BLaER1 treated with 17β-estradiol and CSF1 and Interleukin-3, amounts not matched to agents 10 nM and 100 nM (cell line): ENCODE data around the gene PSTPIP2.

Experiments
- H3K27ac ChIP-seq, 11 experiments: shearing (Covaris generic); formaldehyde crosslinking; 2 replicates each; pipeline ENCODE4 v1.8.1; 2022
- H3K27me3 ChIP-seq, 11 experiments: shearing (Covaris generic); formaldehyde crosslinking; 2 replicates each; pipeline ENCODE4 v1.8.1; 2022
- H3K36me3 ChIP-seq, 11 experiments: shearing (Covaris generic); formaldehyde crosslinking; 2 replicates each; pipeline ENCODE4 v1.8.1; 2022
- H3K4me1 ChIP-seq, 10 experiments: shearing (Covaris generic); formaldehyde crosslinking; 2 replicates each; pipeline ENCODE4 v1.8.1; 2022
- H3K4me2 ChIP-seq, 11 experiments: shearing (Covaris generic); formaldehyde crosslinking; 2 replicates each; pipeline ENCODE4 v1.8.1; 2022
- H3K4me3 ChIP-seq, 10 experiments: shearing (Covaris generic); formaldehyde crosslinking; 2 replicates each; pipeline ENCODE4 v1.8.1; 2022
- H3K9ac ChIP-seq, 11 experiments: shearing (Covaris generic); formaldehyde crosslinking; 2 replicates each; pipeline ENCODE4 v1.8.1; 2022
- H3K9me3 ChIP-seq, 11 experiments: shearing (Covaris generic); formaldehyde crosslinking; replicated peaks in 1 of 11; 2 replicates each; pipeline ENCODE4 v1.8.1; 2022
- H4K20me1 ChIP-seq, 11 experiments: shearing (Covaris generic); formaldehyde crosslinking; 2 replicates each; pipeline ENCODE4 v1.8.1; 2022
- Cebpa-rat ChIP-seq, 11 experiments: shearing (Covaris generic); IDR thresholded peaks; 2 replicates each; pipeline ENCODE4 v1.8.1; 2022

The PSTPIP2 gene

GRCh38 chr18:45957100-45957499 lies 115.0 kb downstream of the PSTPIP2 start:
- H3K9me3 ChIP-seq, result no peaks in the 10 kb centered on the region
- TF ChIP-seq Cebpa-rat (IDR thresholded peaks at IDR 0.05), result no peak
- no peak overlapping the region for H3K4me2 ChIP-seq
- peaks cover 35 to 59% (median 50%) of the 10 kb centered on the region in 11 experiments for H3K36me3 ChIP-seq
- no peak overlapping the region for H3K9ac ChIP-seq
- H3K4me3 ChIP-seq, result no peak overlapping the region
- H3K27me3 ChIP-seq, result no peaks in the 10 kb centered on the region
- H3K4me1 ChIP-seq, result peaks cover 2 to 8% (median 3%) of the 10 kb centered on the region in 10 experiments
- H3K27ac ChIP-seq, result no peak overlapping the region
- peaks cover 0 to 71% (median 22%) of the 10 kb centered on the region in 11 experiments; a peak in 12 of 22 replicates for H4K20me1 ChIP-seq

- Histone ChIP-seq H3K4me3 (no peak overlapping the region), H3K27ac (no peak overlapping the region), H3K4me1 (0 out of 20 replicates have a peak, but pooled peaks cover 0 to 4% (median 0%) of the 10 kb centered on the region in 10 experiments), H3K4me2 (no peak overlapping the region), H3K9ac (no peak overlapping the region), H3K36me3 (peaks cover 61 to 79% (median 67%) of the 10 kb centered on the region in 11 experiments), H3K9me3 (no peaks in the 10 kb centered on the region), H3K27me3 (no peaks in the 10 kb centered on the region), H4K20me1 (peaks cover 0 to 48% (median 12%) of the 10 kb centered on the region in 11 experiments; a peak in 9 of 22 replicates)
- TF ChIP-seq Cebpa-rat (IDR thresholded peaks at IDR 0.05), result no peak
Observed at GRCh38 chr18:45954070-45954934, 117.8 kb downstream of the PSTPIP2 start.

GRCh38 chr18:45951016-45951714 lies 120.9 kb downstream of the PSTPIP2 start:
- Histone ChIP-seq H3K27me3 (no peaks in the 10 kb centered on the region), H3K9me3 (no peaks in the 10 kb centered on the region), H3K9ac (no peak overlapping the region), H3K4me3 (no peak overlapping the region), H3K27ac (no peak overlapping the region), H4K20me1 (peaks cover 0 to 16% (median 0%) of the 10 kb centered on the region in 11 experiments; a peak in 2 of 22 replicates), H3K4me1 (0 out of 20 replicates have a peak, but pooled peaks cover 0 to 4% (median 0%) of the 10 kb centered on the region in 10 experiments), H3K4me2 (no peak overlapping the region), H3K36me3 (peaks cover 88 to 100% (median 98%) of the 10 kb centered on the region in 11 experiments)
- no peak for TF ChIP-seq Cebpa-rat (IDR thresholded peaks at IDR 0.05)

- Histone ChIP-seq H3K36me3 (peaks cover 99 to 100% (median 100%) of the 10 kb centered on the region in 11 experiments), H3K9ac (no peak overlapping the region), H4K20me1 (no peaks in the 10 kb centered on the region), H3K27ac (no peak overlapping the region), H3K9me3 (no peaks in the 10 kb centered on the region), H3K4me3 (no peak overlapping the region), H3K27me3 (no peaks in the 10 kb centered on the region), H3K4me1 (no peaks in the 10 kb centered on the region), H3K4me2 (no peak overlapping the region)
- TF ChIP-seq Cebpa-rat (IDR thresholded peaks at IDR 0.05), result no peak
Observed at GRCh38 chr18:45945669-45946068, 126.4 kb downstream of the PSTPIP2 start.

- Histone ChIP-seq H3K4me2 (no peak overlapping the region), H3K27ac (no peak overlapping the region), H3K36me3 (peaks cover 88 to 100% (median 94%) of the 10 kb centered on the region in 11 experiments), H3K27me3 (no peaks in the 10 kb centered on the region), H3K4me3 (no peak overlapping the region), H4K20me1 (0 out of 22 replicates have a peak, but pooled peaks cover 0 to 3% (median 0%) of the 10 kb centered on the region in 11 experiments), H3K9me3 (no peaks in the 10 kb centered on the region), H3K9ac (no peak overlapping the region), H3K4me1 (no peaks in the 10 kb centered on the region)
- TF ChIP-seq Cebpa-rat (IDR thresholded peaks at IDR 0.05), result no peak
Observed at GRCh38 chr18:45940724-45941123, 131.3 kb downstream of the PSTPIP2 start.

GRCh38 chr18:45939236-45939635 lies 132.8 kb downstream of the PSTPIP2 start:
- TF ChIP-seq Cebpa-rat (IDR thresholded peaks at IDR 0.05), result no peak
- H3K9me3 ChIP-seq, result no peaks in the 10 kb centered on the region
- H3K4me2 ChIP-seq, result no peak overlapping the region
- no peaks in the 10 kb centered on the region for H3K4me1 ChIP-seq
- H4K20me1 ChIP-seq, result 0 out of 22 replicates have a peak, but pooled peaks cover 0 to 3% (median 0%) of the 10 kb centered on the region in 11 experiments
- peaks cover 85 to 100% (median 92%) of the 10 kb centered on the region in 11 experiments for H3K36me3 ChIP-seq
- no peak overlapping the region for H3K27ac ChIP-seq
- H3K27me3 ChIP-seq, result no peaks in the 10 kb centered on the region
- no peak overlapping the region for H3K4me3 ChIP-seq
- no peak overlapping the region for H3K9ac ChIP-seq

GRCh38 chr18:45938488-45938935 lies 133.5 kb downstream of the PSTPIP2 start:
- Histone ChIP-seq H3K27me3 (no peaks in the 10 kb centered on the region), H3K4me2 (no peak overlapping the region), H3K9me3 (no peaks in the 10 kb centered on the region), H3K4me1 (no peaks in the 10 kb centered on the region), H3K9ac (no peak overlapping the region), H3K27ac (no peak overlapping the region), H4K20me1 (0 out of 22 replicates have a peak, but pooled peaks cover 0 to 3% (median 0%) of the 10 kb centered on the region in 11 experiments), H3K36me3 (peaks cover 80 to 100% (median 91%) of the 10 kb centered on the region in 11 experiments), H3K4me3 (no peak overlapping the region)
- TF ChIP-seq Cebpa-rat (IDR thresholded peaks at IDR 0.05), result no peak

- Histone ChIP-seq H3K4me1 (no peaks in the 10 kb centered on the region), H3K27me3 (no peaks in the 10 kb centered on the region), H3K4me3 (no peak overlapping the region), H3K9me3 (no peaks in the 10 kb centered on the region), H3K27ac (no peak overlapping the region), H3K4me2 (no peak overlapping the region), H4K20me1 (0 out of 22 replicates have a peak, but pooled peaks cover 0 to 3% (median 0%) of the 10 kb centered on the region in 11 experiments), H3K9ac (no peak overlapping the region), H3K36me3 (peaks cover 72 to 98% (median 84%) of the 10 kb centered on the region in 11 experiments)
- no peak for TF ChIP-seq Cebpa-rat (IDR thresholded peaks at IDR 0.05)
Observed at GRCh38 chr18:45935591-45936335, 136.3 kb downstream of the PSTPIP2 start.
